ENCODE measurements around the gene ZNF711.
"Not testable (repeated sequence)": the region's sequence is repeated elsewhere in the genome, so short reads cannot be mapped to it uniquely, and the experiment has no call there.

The ZNF711 gene

DNA sequence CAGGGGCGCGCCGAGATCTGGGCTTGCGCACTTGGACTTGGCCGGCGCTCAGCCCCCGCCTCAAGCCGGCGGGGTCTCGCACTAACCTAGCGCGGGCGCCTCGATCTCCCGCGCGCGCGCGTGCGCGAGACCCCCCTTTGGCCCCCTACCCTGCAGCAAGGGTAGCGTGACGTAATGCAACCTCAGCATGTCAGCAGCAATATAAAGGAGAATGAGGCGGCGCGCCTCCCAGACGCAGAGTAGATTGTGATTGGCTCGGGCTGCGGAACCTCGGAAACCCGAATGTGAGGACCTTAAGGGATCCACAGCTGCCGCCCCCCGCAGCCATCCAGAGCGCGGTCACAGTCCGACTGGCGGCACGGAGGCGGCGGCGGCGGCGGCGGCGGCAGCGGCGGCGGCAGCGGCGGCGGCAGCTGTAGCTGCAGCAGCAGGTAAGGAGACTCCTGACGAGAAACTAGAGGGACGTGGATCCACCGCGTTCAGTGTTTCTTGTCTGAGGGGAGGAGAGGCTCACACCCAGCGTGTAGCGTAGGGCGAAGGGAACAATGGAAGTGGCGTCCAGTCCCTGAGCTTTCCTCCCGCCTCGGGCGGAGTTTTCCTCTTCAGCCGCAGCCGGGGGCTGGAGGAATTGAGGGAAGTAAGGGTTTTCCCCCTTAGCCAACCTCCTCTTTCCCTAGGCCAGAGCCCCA is at the start of gene ZNF711, which contains the start of gene SATL1:
TSS of gene ZNF711 (plus strand) at position 231 of the 689 bp plus-strand sequence. CDS start 3,582 bp downstream, outside the sequence.
TSS of gene SATL1 (minus strand) at position 19 of the 689 bp plus-strand sequence. CDS start 134,811 bp downstream, outside the sequence.
- peak in 1 of 2 experiments; percentile 0 for DNase-seq (ENCODE audit: low read depth in 2 of 2)

- no peak for DNase-seq (ENCODE audit: low read depth in 2 of 2)
Observed at GRCh38 chrX:85196319-85196718, 47.5 kb upstream of the ZNF711 start.

DNA sequence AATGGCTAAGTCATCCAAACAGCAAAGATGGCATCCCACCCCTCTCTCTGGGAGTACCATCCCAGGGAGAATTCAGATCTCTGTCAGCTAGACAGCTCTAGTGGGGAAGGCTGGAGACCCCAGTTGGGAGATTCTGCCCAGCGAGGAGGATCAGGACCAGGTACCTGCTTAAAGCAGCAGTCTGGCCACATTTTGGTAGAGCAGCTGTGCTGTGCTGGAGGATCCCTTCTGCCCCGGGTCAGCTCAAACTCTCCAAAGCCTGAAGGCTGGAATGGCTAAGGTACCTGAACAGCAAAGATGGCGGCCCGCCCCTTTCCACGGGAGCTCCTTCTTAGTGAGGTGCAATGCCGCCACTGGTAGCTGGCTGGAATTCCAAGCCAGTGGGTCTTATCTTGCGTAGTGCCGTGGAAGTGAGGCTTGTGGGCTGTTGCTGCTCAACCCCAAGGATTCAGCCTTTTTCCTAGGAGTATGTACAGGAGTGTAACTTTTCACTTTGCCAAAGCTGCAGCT is 40.3 kb upstream of the ZNF711 start:
- no peak for DNase-seq (ENCODE audit: low read depth in 2 of 2)

DNA sequence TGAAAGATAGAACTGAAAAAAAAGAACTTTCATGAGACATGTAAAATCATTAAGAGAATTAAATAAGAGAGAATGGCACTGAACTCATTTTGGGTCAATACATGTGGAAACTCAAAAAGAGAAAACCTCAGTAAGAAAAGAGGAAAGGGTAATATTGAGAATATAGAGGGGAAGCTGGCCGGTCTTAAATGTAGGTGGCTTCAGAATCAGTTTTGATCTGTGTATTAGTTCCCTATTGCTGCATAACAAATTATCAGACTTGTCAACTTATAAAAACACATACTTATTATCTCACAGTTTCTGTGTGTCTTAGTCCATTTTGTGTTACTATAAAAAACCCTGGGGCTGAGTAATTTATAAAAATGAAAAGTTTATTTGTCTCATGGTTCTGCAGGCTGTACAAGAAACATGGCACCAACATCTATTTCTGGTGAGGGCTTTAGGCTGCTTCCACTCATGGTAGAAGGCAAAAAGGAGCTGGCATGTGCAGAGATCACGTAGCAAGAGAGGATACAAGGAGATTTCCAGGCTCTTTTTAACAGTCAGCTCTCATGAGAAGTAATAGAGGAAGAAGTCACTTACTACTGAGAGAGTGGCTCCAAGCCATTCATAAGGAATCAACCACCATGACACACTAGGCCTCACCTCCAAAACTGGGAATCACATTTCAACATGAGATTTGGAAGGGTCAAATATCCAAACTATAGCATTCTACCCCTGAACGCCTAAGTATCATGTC is 29.8 kb upstream of the ZNF711 start:
- no peak for DNase-seq (ENCODE audit: low read depth in 2 of 2)

GRCh38 chrX:85215946-85216345 is 27.8 kb upstream of the ZNF711 start:
- DNase-seq (ENCODE audit: low read depth in 2 of 2): no peak

DNA sequence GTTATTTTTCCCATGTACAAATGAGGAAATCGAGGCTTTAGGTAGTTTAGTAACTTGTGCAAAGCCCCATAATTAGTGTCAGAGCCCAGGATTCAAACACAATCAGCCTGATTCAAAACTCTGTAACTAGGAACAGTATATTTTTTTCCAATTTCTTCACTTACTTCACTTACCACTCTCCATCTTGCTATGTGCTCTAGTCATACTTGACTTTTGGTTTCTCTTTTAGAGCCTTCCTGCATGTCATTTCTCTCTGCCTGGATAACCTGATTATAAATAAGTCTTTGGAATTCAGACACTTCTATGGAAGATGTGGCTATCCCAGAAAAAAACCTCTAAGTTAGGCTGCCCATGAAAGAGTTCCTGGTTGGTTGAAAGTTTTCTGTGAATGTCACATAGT is 22.4 kb upstream of the ZNF711 start:
- no peak for DNase-seq (ENCODE audit: low read depth in 2 of 2)

DNA sequence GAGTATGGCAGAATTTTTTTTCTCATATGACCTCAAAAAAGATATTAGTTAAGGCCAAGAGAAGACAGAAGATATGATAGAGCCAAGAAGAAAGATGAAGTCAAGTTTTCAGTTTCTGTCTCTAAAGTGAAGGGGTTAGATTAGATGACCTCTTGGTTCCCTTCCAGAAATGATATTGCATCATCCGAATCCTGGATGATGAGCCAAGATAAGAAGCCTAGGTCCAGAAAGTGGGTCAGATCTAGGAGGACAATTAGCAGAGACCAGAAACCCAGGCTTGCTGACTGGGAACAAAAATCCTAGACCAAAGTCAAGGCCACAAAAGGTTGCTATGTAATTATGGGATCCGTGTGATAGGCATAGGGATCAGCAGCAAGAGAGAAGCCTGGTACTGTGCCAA is 20.4 kb upstream of the ZNF711 start:
- DNase-seq (ENCODE audit: low read depth in 2 of 2): no peak

DNA sequence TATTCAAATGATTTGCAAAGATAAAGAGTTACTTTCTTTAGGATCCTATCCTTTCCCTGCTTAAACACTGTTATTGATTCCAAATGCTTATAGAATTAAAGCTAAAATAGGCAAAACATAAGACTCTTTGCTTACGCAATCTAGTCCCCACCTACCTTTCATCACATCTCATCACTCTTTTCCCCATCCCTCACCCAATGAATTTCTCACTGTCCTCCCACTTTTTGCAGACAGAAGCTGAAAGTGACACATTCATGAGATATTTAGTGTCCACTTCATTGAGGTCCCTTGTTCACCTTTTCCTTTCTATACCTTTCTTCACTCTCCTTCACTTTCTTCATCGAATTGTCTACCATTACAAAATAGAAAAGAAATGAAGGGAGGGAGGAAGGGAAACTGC is 636 bp upstream of the ZNF711 start:
- DNase-seq (ENCODE audit: low read depth in 2 of 2): no peak

DNA sequence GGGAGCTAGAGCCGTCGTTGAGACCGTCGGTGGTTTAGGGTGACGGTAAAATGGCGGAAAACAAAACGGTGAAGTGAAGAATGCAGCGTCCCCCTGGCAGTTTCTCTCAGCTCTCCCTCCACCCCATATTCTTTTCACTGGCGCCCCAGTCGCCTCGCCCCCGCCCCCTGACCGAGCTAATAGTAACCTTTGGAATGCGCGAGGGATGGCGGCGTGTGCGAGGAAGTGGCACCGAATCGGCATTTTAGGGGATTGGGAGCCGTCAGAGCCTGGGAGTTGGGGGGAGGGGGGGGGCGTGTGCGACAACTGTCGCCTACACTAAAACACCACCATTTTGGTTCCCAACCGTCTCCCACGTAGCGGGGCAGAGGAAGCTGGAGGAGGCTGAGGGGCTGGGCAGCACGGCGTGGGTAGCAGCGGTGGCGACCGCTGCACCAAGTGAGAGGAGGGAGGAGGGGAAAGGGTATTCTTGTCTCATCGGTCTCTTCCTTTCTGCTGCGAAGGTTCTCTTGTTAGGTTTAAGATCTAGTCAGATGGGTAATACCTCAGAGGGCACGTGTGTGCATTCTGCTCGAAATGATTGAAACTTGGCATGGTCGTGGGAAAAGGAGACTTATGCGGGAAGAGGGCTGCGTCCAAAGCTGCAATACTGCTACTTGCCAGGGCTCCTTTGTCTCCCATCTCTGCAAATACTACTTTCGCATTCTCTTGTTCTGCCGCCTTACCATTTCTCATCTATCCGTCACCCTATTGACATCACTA is 840 bp downstream of the ZNF711 start:
- DNase-seq (ENCODE audit: low read depth in 2 of 2): no peak

GRCh38 chrX:85285286-85285685 is 41.5 kb downstream of the ZNF711 start:
- not testable (repeated sequence) for DNase-seq (ENCODE audit: low read depth in 2 of 2)

GRCh38 chrX:85288992-85289723 is 45.4 kb downstream of the ZNF711 start:
- no peak for DNase-seq (ENCODE audit: low read depth in 2 of 2)

DNA sequence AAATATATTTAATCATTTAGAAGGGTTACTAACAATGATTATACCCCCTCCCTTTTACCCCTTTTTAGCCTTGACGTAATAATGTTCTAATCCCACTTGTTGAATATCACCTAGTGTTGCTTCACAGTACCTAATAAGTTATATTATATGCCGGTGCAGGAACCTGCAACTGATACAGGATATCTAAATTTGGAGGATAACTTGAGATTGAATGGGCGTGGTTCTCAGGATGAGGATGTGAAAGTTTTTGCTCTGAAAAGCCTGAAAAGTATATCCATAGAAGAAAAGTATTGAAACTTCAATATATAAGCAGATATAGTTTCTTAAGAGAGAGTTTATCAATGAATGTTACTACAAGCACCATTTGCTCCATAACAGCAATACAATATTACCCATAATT is 59.8 kb downstream of the ZNF711 start:
- no peak for DNase-seq (ENCODE audit: low read depth in 2 of 2)

DNA sequence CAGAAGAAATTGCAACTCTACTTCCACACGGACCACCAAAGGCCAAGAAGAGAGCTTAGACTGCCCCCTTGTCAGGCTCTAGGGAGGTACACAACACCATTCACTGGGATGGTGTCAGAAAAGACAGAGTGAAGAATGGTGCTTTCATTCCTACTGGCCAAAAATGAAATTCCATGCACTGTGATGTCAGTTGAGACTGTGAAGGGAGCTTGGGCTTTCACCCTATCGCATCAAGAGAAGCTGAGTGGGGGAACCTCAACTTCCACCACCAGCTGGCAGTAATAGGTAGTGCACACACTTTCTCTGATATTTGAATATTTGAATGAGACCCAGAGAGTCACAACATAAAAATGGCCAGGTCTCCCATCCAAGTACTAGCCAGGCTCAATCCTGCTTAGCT is 65.9 kb downstream of the ZNF711 start:
- DNase-seq (ENCODE audit: low read depth in 2 of 2): no peak

- DNase-seq (ENCODE audit: low read depth in 2 of 2): not testable (repeated sequence)
Observed at GRCh38 chrX:85311348-85311747, 67.6 kb downstream of the ZNF711 start.

All from stimulated activated CD4-positive, alpha-beta T cell treated with anti-CD3 and anti-CD28 coated beads, Interleukin-12 subunit alpha, Interleukin-12 subunit beta, amount 100 ng/mL, for 24 hours (primary cell).